Right lobe of liver (tissue), 4 donors: Measurements from ENCODE around the gene RASAL2.

Source experiments
- POLR2A ChIP-seq: fragments of 450-650 bp; IDR thresholded peaks from one replicate; pipeline ENCODE4 v1.6.1; 2017; ENCODE audit warnings: antibody characterized with exemption, mild to moderate bottlenecking
- TF ChIP-seq, protein P1 (sequence below), 4 donors: fragments of 200-600 bp in 3 of 4; fragments of 450-650 bp in 1 of 4; IDR thresholded peaks; one replicate each; pipeline versions ENCODE4 v1.5.1 to v1.8.0; 2016 to 2022; ENCODE audit warnings: antibody characterized with exemption in 4 of 4, mild to moderate bottlenecking in 2 of 4
- donor health status: DM: no; HTN: no; CAD: no.
- donor health status: DM: no; HTN: no; CAD: no.
- donor health status: DM: no; HTN: yes; CAD: no.

DNA sequence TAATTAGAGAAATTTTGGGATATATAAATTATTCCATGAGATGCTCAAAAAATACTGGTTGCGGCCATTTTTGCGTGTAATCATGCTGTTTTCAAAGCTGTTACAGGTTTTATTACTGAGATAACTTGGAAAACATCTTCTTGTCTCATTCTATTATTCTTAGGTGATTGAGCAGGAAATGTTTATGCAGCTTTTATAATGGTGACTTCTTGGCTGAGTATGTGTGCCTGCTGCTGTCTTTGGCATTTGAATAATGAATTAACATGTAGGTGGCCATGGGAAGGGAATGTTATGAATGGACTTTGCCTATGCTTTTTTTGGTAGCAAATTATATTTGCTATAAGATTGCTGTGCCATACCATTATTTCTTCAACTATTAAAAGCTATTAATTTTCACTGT is 52.5 kb downstream of the RASAL2 start:
- TF ChIP-seq, protein P1, sequence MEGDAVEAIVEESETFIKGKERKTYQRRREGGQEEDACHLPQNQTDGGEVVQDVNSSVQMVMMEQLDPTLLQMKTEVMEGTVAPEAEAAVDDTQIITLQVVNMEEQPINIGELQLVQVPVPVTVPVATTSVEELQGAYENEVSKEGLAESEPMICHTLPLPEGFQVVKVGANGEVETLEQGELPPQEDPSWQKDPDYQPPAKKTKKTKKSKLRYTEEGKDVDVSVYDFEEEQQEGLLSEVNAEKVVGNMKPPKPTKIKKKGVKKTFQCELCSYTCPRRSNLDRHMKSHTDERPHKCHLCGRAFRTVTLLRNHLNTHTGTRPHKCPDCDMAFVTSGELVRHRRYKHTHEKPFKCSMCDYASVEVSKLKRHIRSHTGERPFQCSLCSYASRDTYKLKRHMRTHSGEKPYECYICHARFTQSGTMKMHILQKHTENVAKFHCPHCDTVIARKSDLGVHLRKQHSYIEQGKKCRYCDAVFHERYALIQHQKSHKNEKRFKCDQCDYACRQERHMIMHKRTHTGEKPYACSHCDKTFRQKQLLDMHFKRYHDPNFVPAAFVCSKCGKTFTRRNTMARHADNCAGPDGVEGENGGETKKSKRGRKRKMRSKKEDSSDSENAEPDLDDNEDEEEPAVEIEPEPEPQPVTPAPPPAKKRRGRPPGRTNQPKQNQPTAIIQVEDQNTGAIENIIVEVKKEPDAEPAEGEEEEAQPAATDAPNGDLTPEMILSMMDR (IDR thresholded peaks at IDR 0.05), result no peak
- no peak for TF ChIP-seq POLR2A
